ENCODE measurements around the gene DTWD2. TPM values are rescaled to one million over a fixed set of nuclear protein-coding genes. Genes with fewer than 3 reads are reported as not detected.

The DTWD2 gene
- total RNA-seq, 1 experiment from 2014 or later, result 10.1 TPM

DNA sequence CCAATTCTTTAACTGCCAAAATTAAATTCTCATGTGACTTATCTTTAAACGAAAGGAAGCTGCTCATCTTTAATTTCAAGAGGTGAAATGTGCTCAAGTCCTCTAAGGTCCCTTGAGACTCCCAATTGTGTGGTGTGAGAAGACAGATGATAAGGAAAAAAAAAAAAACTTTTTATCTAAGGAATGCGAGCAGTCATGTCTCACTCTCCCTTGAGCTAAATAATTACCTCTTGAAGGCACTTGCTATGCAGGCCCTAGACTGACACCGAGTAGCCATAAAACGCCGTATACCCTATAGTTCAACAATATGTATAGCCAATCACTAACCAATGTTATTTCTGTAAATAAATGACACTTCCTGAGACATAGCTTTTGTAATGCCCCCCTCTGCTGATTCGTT, 1.5 kb upstream of the DTWD2 start:
- Mint-ChIP-seq H3K36me3 (ENCODE audit: insufficient read depth, unreplicated experiment) (no peaks in the 10 kb centered on the region), H3K27me3 (ENCODE audit: insufficient read depth, unreplicated experiment) (no peaks in the 10 kb centered on the region), H3K4me3 (ENCODE audit: unreplicated experiment) (no peak overlapping the region), H3K4me1 (ENCODE audit: insufficient read depth, unreplicated experiment) (peaks cover 29% of the 10 kb centered on the region), H3K9me3 (ENCODE audit: unreplicated experiment) (no peaks in the 10 kb centered on the region), H3K27ac (ENCODE audit: low read depth, unreplicated experiment) (peak overlapping the region; percentile 73)
- CTCF ChIA-PET, result interaction anchor here (0.7 to 3.9 kb wide), 10 partner anchors 11 to 422 kb away, joined by 4 to 49 read pairs (median 8); no protein-coding TSS in a partner anchor
- TF ChIP-seq, protein P1, sequence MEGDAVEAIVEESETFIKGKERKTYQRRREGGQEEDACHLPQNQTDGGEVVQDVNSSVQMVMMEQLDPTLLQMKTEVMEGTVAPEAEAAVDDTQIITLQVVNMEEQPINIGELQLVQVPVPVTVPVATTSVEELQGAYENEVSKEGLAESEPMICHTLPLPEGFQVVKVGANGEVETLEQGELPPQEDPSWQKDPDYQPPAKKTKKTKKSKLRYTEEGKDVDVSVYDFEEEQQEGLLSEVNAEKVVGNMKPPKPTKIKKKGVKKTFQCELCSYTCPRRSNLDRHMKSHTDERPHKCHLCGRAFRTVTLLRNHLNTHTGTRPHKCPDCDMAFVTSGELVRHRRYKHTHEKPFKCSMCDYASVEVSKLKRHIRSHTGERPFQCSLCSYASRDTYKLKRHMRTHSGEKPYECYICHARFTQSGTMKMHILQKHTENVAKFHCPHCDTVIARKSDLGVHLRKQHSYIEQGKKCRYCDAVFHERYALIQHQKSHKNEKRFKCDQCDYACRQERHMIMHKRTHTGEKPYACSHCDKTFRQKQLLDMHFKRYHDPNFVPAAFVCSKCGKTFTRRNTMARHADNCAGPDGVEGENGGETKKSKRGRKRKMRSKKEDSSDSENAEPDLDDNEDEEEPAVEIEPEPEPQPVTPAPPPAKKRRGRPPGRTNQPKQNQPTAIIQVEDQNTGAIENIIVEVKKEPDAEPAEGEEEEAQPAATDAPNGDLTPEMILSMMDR (IDR thresholded peaks at IDR 0.05; ENCODE audit: unreplicated experiment), result no peak
- BruUV-seq (replicated peaks), result no TSS peak
- POLR2A ChIA-PET, result interaction anchor here (0.7 to 5.8 kb wide), 4 partner anchors 81 to 422 kb away, joined by 3 to 37 read pairs (median 11); partner anchors contain the start of genes DMXL1 and TNFAIP8
- no peak for DNase-seq (ENCODE audit: unreplicated experiment)
- intact Hi-C loops (cut with micrococcal nuclease), result loop anchor here (5.0 kb wide), 1 partner anchor 277 kb away; no protein-coding TSS in a partner anchor

DNA sequence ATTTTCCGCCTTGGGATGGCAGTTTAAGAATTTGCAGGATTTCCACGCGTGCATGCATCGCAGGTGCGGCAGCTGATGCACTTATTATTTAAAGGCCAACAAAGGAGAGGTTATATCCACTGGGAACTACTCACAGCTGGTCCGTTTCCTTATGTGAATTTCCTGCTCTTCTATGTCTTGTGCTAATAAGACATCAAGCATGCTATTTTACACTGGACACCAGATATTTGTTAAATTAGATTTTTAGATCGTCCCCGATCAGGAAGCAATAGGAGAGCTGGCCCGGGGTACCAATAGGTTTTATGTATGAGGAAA, 476 bp upstream of the DTWD2 start:
- H3K9me3 Mint-ChIP-seq (ENCODE audit: unreplicated experiment), result no peaks in the 10 kb centered on the region
- H3K36me3 Mint-ChIP-seq (ENCODE audit: insufficient read depth, unreplicated experiment), result no peaks in the 10 kb centered on the region
- intact Hi-C loops (cut with micrococcal nuclease), result loop anchor here (1.0 to 5.0 kb wide), 6 partner anchors 81 to 755 kb away; partner anchors contain the start of gene TNFAIP8
- peak overlapping the region; percentile 73 for H3K27ac Mint-ChIP-seq (ENCODE audit: low read depth, unreplicated experiment)
- H3K27me3 Mint-ChIP-seq (ENCODE audit: insufficient read depth, unreplicated experiment), result no peaks in the 10 kb centered on the region
- TF ChIP-seq, protein P1 (IDR thresholded peaks at IDR 0.05; ENCODE audit: unreplicated experiment), result no peak
- CTCF ChIA-PET, result interaction anchor here (0.6 to 3.9 kb wide), 38 partner anchors 12 to 539 kb away, joined by 3 to 49 read pairs (median 5); no protein-coding TSS in a partner anchor
- H3K4me3 Mint-ChIP-seq (ENCODE audit: unreplicated experiment), result peak overlapping the region; percentile 82
- H3K4me1 Mint-ChIP-seq (ENCODE audit: insufficient read depth, unreplicated experiment), result peaks cover 34% of the 10 kb centered on the region
- POLR2A ChIA-PET, result interaction anchor here (0.7 to 5.8 kb wide), 14 partner anchors 9 to 499 kb away, joined by 3 to 37 read pairs (median 4); partner anchors contain the start of genes DMXL1 and TNFAIP8
- no peak for DNase-seq (ENCODE audit: unreplicated experiment)
- TSS peak; percentile 92 for BruUV-seq (replicated peaks)

DNA sequence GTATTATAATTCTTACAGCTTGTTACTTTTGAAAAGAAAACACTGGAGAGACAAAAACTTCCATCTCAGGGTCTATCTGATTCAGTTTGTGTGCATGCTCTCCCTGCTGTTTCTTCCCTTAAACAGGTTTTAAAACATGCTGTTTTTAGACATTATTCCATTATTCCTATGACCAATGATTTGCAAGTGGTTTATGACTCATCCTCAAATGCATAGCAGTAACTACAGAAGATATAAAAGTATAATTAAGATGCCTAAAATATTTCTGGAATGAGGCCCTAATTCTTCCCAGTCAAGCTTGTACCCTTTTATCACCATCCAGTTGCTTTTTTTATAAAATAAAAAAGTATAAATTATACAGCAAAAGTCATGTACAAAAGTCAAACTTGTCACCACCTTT, 3.7 kb downstream of the DTWD2 start:
- Mint-ChIP-seq H3K27ac (ENCODE audit: low read depth, unreplicated experiment) (peak overlapping the region; percentile 46), H3K4me1 (ENCODE audit: insufficient read depth, unreplicated experiment) (peaks cover 34% of the 10 kb centered on the region), H3K27me3 (ENCODE audit: insufficient read depth, unreplicated experiment) (no peaks in the 10 kb centered on the region), H3K36me3 (ENCODE audit: insufficient read depth, unreplicated experiment) (no peaks in the 10 kb centered on the region), H3K9me3 (ENCODE audit: unreplicated experiment) (no peaks in the 10 kb centered on the region), H3K4me3 (ENCODE audit: unreplicated experiment) (no peak overlapping the region)
- no TSS peak for BruUV-seq (replicated peaks)
- CTCF ChIA-PET, result interaction anchor here (1.4 kb wide), 1 partner anchor 428 kb away, joined by 10 read pairs; no protein-coding TSS in a partner anchor
- no peak for DNase-seq (ENCODE audit: unreplicated experiment)
- TF ChIP-seq, protein P1 (IDR thresholded peaks at IDR 0.05; ENCODE audit: unreplicated experiment), result no peak
- intact Hi-C loops (cut with micrococcal nuclease), result loop anchor here (5.0 kb wide), 1 partner anchor 283 kb away; no protein-coding TSS in a partner anchor
- POLR2A ChIA-PET, result interaction anchor here (0.7 to 1.1 kb wide), 4 partner anchors 12 to 372 kb away, joined by 3 to 5 read pairs (median 3); no protein-coding TSS in a partner anchor

DNA sequence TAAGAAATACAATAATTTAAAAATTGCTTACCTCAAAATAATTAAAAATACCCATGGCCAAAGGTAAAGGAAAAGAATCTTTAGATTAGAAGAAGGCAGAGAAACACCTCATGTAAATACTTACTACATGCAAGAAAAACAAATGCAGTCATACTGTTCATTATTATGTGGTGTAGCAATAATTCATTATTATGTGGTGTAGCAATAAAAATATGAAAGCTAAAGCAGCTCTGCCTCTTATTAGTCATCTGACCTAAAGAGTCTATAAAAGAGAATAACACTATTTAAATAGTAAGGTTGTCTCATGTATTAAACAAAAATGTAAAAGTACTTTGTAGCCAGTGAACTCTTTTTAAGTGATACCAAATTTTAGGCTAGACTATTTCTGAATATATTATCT, 6.6 kb downstream of the DTWD2 start:
- Mint-ChIP-seq H3K27me3 (ENCODE audit: insufficient read depth, unreplicated experiment) (no peaks in the 10 kb centered on the region), H3K4me1 (ENCODE audit: insufficient read depth, unreplicated experiment) (peaks cover 15% of the 10 kb centered on the region), H3K36me3 (ENCODE audit: insufficient read depth, unreplicated experiment) (no peaks in the 10 kb centered on the region), H3K4me3 (ENCODE audit: unreplicated experiment) (no peak overlapping the region), H3K27ac (ENCODE audit: low read depth, unreplicated experiment) (no peak overlapping the region), H3K9me3 (ENCODE audit: unreplicated experiment) (peaks cover 8% of the 10 kb centered on the region)
- ChIA-PET POLR2A (interaction anchor here (1.1 kb wide), 1 partner anchor 89 kb away, joined by 3 read pairs; the partner anchor contains the start of gene DMXL1), CTCF (interaction anchor here (0.9 kb wide), 1 partner anchor 37 kb away, joined by 3 read pairs; no protein-coding TSS in a partner anchor)
- TF ChIP-seq, protein P1 (IDR thresholded peaks at IDR 0.05; ENCODE audit: unreplicated experiment), result no peak
- intact Hi-C loops (cut with micrococcal nuclease), result no loop called here
- BruUV-seq (replicated peaks), result no TSS peak
- DNase-seq (ENCODE audit: unreplicated experiment), result no peak

All from MCF 10A (cell line).